ENCODE results near the gene PNO1. TPM values are rescaled to one million over a fixed set of nuclear protein-coding genes. Genes with fewer than 3 reads are reported as not detected.

Gene PNO1
- total and polyA plus RNA-seq, 2 donors (not counting 3 experiments of a cell fraction or from before 2014, with no cell fraction given), result 9.4 to 25.6 TPM

GRCh38 chr2:68135448-68136320, 22.0 kb upstream of the PNO1 start:
- ChIA-PET POLR2A (no interaction called here), CTCF (interaction anchor here (1.0 to 2.0 kb wide), 3 partner anchors 14 to 156 kb away, joined by 3 to 8 read pairs (median 3); no protein-coding TSS in a partner anchor)
- FAIRE-seq, result no peak
- intact Hi-C loops (cut with micrococcal nuclease) (no loop called here), dilution Hi-C loops (cut with MboI; ENCODE audit: extremely low pct_ligation_motif_present, low sequenced_read_pairs) (no loop called here)
- H4K20me1 ChIP-seq (replicated peaks; ENCODE audit: control insufficient read depth, extremely low read depth, insufficient read depth, low read length), result no peaks in the 10 kb centered on the region
- H2AFZ ChIP-seq (ENCODE audit: low read depth, low read length), result no peak overlapping the region
- H3K9ac ChIP-seq (replicated peaks; ENCODE audit: extremely low read depth, insufficient read depth, low read length), result no peak overlapping the region
- H3K36me3 ChIP-seq (ENCODE audit: control insufficient read depth in 2 of 2, extremely low read depth in 1 of 2, insufficient read depth in 2 of 2, low read length in 2 of 2), result peaks cover 0 to 2% of the 10 kb centered on the region in 2 experiments
- H3K4me3 ChIP-seq (replicated peaks in 1 of 3; ENCODE audit: insufficient read depth in 1 of 3, low read depth in 1 of 3, low read length in 3 of 3), result no peak overlapping the region
- H3K9me1 ChIP-seq (replicated peaks; ENCODE audit: control insufficient read depth, extremely low read depth, insufficient read depth, low read length), result no peaks in the 10 kb centered on the region
- BruUV-seq (replicated peaks), result no TSS peak
- no peak for TF ChIP-seq EZH2 (IDR thresholded peaks at IDR 0.05; ENCODE audit: borderline replicate concordance, low read depth, low read length, severe bottlenecking)
- TF ChIP-seq JUN (IDR thresholded peaks at IDR 0.05; ENCODE audit: borderline replicate concordance, insufficient read depth, insufficient read length, low read depth), result no peak
- TF ChIP-seq GATA2 (IDR thresholded peaks at IDR 0.05; ENCODE audit: insufficient read depth, insufficient read length, low read depth, low read length), result no peak
- TF ChIP-seq FOS (IDR thresholded peaks at IDR 0.05; ENCODE audit: borderline replicate concordance, insufficient read depth, low read length), result no peak
- TF ChIP-seq CTCF (IDR thresholded peaks at IDR 0.05; ENCODE audit: extremely low read depth in 1 of 2, insufficient read depth in 1 of 2, low read depth in 1 of 2, low read length in 2 of 2), result no peak
- no peak for TF ChIP-seq POLR2AphosphoS5 (IDR thresholded peaks at IDR 0.05; ENCODE audit: insufficient read depth, low read depth, low read length)
- no peak for TF ChIP-seq MYC (IDR thresholded peaks at IDR 0.05; ENCODE audit: low read depth, low read length)
- no peak for TF ChIP-seq MAX (IDR thresholded peaks at IDR 0.05; ENCODE audit: insufficient read depth, insufficient read length)
- no peak for TF ChIP-seq POLR2A (IDR thresholded peaks at IDR 0.05; ENCODE audit: low read depth, low read length)
- no peaks in the 10 kb centered on the region for H3K9me3 ChIP-seq (replicated peaks; ENCODE audit: control insufficient read depth, insufficient read depth, low read length)
- H3K79me2 ChIP-seq (ENCODE audit: control insufficient read depth, insufficient read depth, low read length), result no peaks in the 10 kb centered on the region
- no peak overlapping the region for H3K27ac ChIP-seq (ENCODE audit: insufficient read depth, low read depth, low read length)
- H3K27me3 ChIP-seq (ENCODE audit: control insufficient read depth in 2 of 2, insufficient read depth in 2 of 2, low read length in 2 of 2), result no peaks in the 10 kb centered on the region
- no peaks in the 10 kb centered on the region for H3K4me1 ChIP-seq (ENCODE audit: control insufficient read depth, extremely low read depth, insufficient read depth, low read length)
- DNase-seq (ENCODE audit: low read depth, low spot score), result no peak
- H3K4me2 ChIP-seq (ENCODE audit: insufficient read depth, low read length), result no peak overlapping the region
